AG09309 (cell line): ENCODE data around the gene SBNO2.
A peak's percentile ranks its signal among the peaks of the same experiment; 100 is the strongest.
"Not testable (repeated sequence)": the region's sequence is repeated elsewhere in the genome, so short reads cannot be mapped to it uniquely, and the experiment has no call there.

Source experiments
- DNase-seq: peaks from one replicate; pipeline ENCODE4 v3.0.0-alpha.2; 2010; ENCODE audit warnings: low read depth
- H3K4me3 ChIP-seq: 2 replicates; pipeline ENCODE4 v1.5.1; 2011; ENCODE audit warnings: mild to moderate bottlenecking, low read depth, low read length, moderate library complexity; ENCODE audit not compliant: control insufficient read depth
- TF ChIP-seq, protein P1 (sequence below): IDR thresholded peaks from 2 replicates; pipeline ENCODE4 v1.5.1; 2011; ENCODE audit warnings: mild to moderate bottlenecking, low read depth, low read length, inconsistent platforms; ENCODE audit not compliant: insufficient read depth, control insufficient read depth; ENCODE audit errors: missing control alignments

SBNO2 gene

DNA sequence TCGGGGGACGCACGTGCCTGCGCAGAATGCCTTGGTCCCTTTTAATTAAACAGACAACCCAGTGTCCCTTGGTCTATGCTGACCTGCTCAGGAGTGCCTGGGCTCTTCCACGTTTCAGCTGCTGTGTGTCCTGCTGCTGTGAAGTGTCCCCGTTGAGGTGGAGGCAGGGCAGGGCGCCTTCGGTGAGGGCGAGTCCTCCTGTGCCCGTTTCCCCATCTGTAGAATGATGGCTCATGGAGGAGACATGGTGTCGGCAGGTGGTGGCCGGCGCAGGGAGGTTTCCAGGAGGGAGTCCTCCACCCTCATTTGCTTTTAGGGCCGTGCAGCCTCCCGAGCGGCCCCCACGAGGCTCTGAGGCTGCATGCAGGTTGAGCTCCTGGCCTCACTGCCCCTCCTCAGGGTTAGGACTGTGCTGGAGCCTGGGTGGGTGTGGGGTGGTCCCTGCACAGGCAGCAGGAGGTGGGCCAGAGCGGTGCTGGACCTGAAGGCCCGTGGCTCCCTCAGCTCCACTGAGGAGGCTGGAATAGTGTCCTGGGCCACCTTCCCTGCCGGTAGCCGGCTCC is 40.3 kb upstream of the SBNO2 start:
- H3K4me3 ChIP-seq: no peak overlapping the region
- TF ChIP-seq, protein P1, sequence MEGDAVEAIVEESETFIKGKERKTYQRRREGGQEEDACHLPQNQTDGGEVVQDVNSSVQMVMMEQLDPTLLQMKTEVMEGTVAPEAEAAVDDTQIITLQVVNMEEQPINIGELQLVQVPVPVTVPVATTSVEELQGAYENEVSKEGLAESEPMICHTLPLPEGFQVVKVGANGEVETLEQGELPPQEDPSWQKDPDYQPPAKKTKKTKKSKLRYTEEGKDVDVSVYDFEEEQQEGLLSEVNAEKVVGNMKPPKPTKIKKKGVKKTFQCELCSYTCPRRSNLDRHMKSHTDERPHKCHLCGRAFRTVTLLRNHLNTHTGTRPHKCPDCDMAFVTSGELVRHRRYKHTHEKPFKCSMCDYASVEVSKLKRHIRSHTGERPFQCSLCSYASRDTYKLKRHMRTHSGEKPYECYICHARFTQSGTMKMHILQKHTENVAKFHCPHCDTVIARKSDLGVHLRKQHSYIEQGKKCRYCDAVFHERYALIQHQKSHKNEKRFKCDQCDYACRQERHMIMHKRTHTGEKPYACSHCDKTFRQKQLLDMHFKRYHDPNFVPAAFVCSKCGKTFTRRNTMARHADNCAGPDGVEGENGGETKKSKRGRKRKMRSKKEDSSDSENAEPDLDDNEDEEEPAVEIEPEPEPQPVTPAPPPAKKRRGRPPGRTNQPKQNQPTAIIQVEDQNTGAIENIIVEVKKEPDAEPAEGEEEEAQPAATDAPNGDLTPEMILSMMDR: no peak
- DNase-seq: no peak

GRCh38 chr19:1213391-1214286 is 39.6 kb upstream of the SBNO2 start:
- no peak for DNase-seq
- TF ChIP-seq, protein P1: no peak
- no peak overlapping the region for H3K4me3 ChIP-seq

DNA sequence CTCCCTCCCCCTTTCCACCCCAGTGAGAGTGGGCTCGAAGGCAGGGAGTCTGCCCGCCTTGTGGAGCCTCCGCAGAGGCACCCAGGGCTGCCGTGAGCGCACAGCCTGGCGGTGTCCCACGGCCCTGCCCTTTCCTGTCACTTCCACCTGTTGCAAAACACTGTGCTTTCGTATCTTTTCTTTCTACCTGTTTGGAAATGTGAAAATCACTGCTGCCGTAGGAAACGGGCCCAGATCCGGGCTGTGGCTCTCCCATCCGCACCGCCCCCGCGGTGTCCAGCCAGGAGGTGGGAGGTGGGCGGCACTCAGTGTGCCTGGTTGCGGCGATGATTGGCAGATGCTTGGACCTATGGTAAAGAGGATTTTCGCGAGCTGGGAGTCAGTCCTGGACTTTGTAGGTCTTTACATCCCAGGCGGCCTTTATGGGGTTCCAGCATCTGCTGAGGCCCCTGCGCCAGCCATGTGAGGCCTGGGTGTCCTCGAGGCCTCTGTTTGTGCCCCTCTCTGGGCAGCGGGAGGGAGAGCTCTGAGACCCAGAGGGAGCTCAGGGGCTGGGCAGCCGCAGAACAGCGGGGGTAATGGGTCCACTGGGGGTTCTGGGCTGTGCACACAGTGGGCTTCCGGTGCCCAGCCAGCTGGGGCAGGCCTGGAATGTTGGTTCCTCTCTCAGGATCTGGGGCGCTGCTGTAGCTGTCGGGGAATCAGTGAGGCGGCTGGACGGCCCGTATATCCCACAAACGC is 37.6 kb upstream of the SBNO2 start:
- H3K4me3 ChIP-seq: no peak overlapping the region
- TF ChIP-seq, protein P1: no peak
- no peak for DNase-seq

GRCh38 chr19:1210227-1210538 is 36.1 kb upstream of the SBNO2 start:
- DNase-seq: no peak
- H3K4me3 ChIP-seq: no peak overlapping the region
- TF ChIP-seq, protein P1: no peak

DNA sequence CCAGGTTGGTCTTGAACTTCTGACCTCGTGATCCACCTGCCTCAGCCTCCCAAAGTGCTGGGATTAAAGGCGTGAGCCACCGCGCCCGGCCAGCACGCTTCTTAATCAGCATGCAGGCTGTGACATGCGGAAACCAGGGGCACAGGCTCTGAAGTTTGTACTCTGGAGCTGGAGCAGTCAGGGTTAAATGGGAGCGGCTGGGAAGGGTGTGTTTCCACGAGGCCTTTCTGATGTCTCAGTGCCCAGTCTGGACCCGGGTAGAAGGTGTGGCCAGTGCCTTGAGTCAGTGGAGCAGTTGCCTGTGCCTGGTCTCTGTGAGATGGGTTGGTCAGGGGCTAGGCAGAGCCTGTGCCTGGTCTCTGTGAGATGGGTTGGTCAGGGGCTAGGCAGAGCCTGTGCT is 34.8 kb upstream of the SBNO2 start:
- H3K4me3 ChIP-seq, DNase-seq: not testable (repeated sequence)

GRCh38 chr19:1206864-1207450 is 32.9 kb upstream of the SBNO2 start:
- TF ChIP-seq, protein P1: no peak
- DNase-seq: no peak
- H3K4me3 ChIP-seq: peak overlapping the region; percentile 91
